Nephron progenitor cell (in vitro differentiated cells): ENCODE data around the gene CPED1.

Experiments
- DNase-seq: peaks from one replicate; pipeline ENCODE4 v3.0.0; 2021
- H3K27ac Mint-ChIP-seq: 2 replicates; pipeline ENCODE4 v1.8.0; 2021; ENCODE audit warnings: mild to moderate bottlenecking, moderate library complexity, mixed read lengths
- H3K27me3 Mint-ChIP-seq: 2 replicates; pipeline ENCODE4 v1.8.0; 2021; ENCODE audit warnings: mild to moderate bottlenecking, low read depth, mixed read lengths; ENCODE audit not compliant: poor library complexity
- H3K36me3 Mint-ChIP-seq: 2 replicates; pipeline ENCODE4 v1.8.0; 2021; ENCODE audit warnings: low read depth, mixed read lengths
- H3K4me1 Mint-ChIP-seq: 2 replicates; pipeline ENCODE4 v1.8.0; 2021; ENCODE audit warnings: mixed read lengths
- H3K4me3 Mint-ChIP-seq: 2 replicates; pipeline ENCODE4 v1.8.0; 2021; ENCODE audit warnings: mild to moderate bottlenecking, moderate library complexity, mixed read lengths
- H3K9me3 Mint-ChIP-seq: 2 replicates; pipeline ENCODE4 v1.8.0; 2021; ENCODE audit warnings: mild to moderate bottlenecking, moderate library complexity, mixed read lengths
- CTCF ChIP-seq: fragments of 200-600 bp; sonication (generic); IDR thresholded peaks from 2 replicates; pipeline ENCODE4 v1.5.0; 2021; ENCODE audit warnings: antibody characterized with exemption

CPED1 gene

GRCh38 chr7:121132940-121133339, 144.4 kb downstream of the CPED1 start:
- H3K9me3 Mint-ChIP-seq: no peaks in the 10 kb centered on the region
- H3K4me3 Mint-ChIP-seq: no peak overlapping the region
- H3K27ac Mint-ChIP-seq: no peak overlapping the region
- H3K4me1 Mint-ChIP-seq: peaks cover 12% of the 10 kb centered on the region
- H3K27me3 Mint-ChIP-seq: no peaks in the 10 kb centered on the region
- no peak for TF ChIP-seq CTCF
- no peaks in the 10 kb centered on the region for H3K36me3 Mint-ChIP-seq
- no peak for DNase-seq

- no peak overlapping the region for H3K4me3 Mint-ChIP-seq
These were observed 144.9 kb downstream of the CPED1 start for GRCh38 chr7:121133444-121133843.

GRCh38 chr7:121137580-121137979, 149.1 kb downstream of the CPED1 start:
- H3K36me3 Mint-ChIP-seq: no peaks in the 10 kb centered on the region
- no peak overlapping the region for H3K4me3 Mint-ChIP-seq
- H3K9me3 Mint-ChIP-seq: no peaks in the 10 kb centered on the region
- H3K4me1 Mint-ChIP-seq: no peaks in the 10 kb centered on the region
- H3K27ac Mint-ChIP-seq: no peak overlapping the region
- no peak for DNase-seq
- no peak for TF ChIP-seq CTCF
- no peaks in the 10 kb centered on the region for H3K27me3 Mint-ChIP-seq

More at GRCh38 chr7:121133444-121133843, 144.9 kb downstream of the CPED1 start:
- Mint-ChIP-seq H3K36me3 (no peaks in the 10 kb centered on the region), H3K27ac (no peak overlapping the region), H3K27me3 (no peaks in the 10 kb centered on the region), H3K4me1 (peaks cover 12% of the 10 kb centered on the region), H3K9me3 (no peaks in the 10 kb centered on the region)
- DNase-seq: no peak
- no peak for TF ChIP-seq CTCF

GRCh38 chr7:121138262-121138933, 149.9 kb downstream of the CPED1 start:
- no peak overlapping the region for H3K4me3 Mint-ChIP-seq
- TF ChIP-seq CTCF: no peak
- no peaks in the 10 kb centered on the region for H3K36me3 Mint-ChIP-seq
- H3K9me3 Mint-ChIP-seq: no peaks in the 10 kb centered on the region
- H3K27ac Mint-ChIP-seq: no peak overlapping the region
- no peaks in the 10 kb centered on the region for H3K4me1 Mint-ChIP-seq
- no peaks in the 10 kb centered on the region for H3K27me3 Mint-ChIP-seq
- no peak for DNase-seq

- DNase-seq: no peak
- no peaks in the 10 kb centered on the region for H3K9me3 Mint-ChIP-seq
- H3K4me3 Mint-ChIP-seq: no peak overlapping the region
- H3K27ac Mint-ChIP-seq: no peak overlapping the region
- no peak for TF ChIP-seq CTCF
- H3K4me1 Mint-ChIP-seq: no peaks in the 10 kb centered on the region
- no peaks in the 10 kb centered on the region for H3K36me3 Mint-ChIP-seq
- no peaks in the 10 kb centered on the region for H3K27me3 Mint-ChIP-seq
These were observed 150.9 kb downstream of the CPED1 start for GRCh38 chr7:121139427-121139826.

- Mint-ChIP-seq H3K4me3 (no peak overlapping the region), H3K36me3 (no peaks in the 10 kb centered on the region), H3K27me3 (no peaks in the 10 kb centered on the region), H3K9me3 (no peaks in the 10 kb centered on the region), H3K4me1 (no peaks in the 10 kb centered on the region), H3K27ac (no peak overlapping the region)
- no peak for TF ChIP-seq CTCF
- no peak for DNase-seq
These were observed 152.3 kb downstream of the CPED1 start for GRCh38 chr7:121140790-121141189.
